Fibroblast of lung (primary cell): ENCODE data around the gene CRYBA4. TPM values are rescaled to one million over a fixed set of nuclear protein-coding genes. Genes with fewer than 3 reads are reported as not detected.
A peak's percentile ranks its signal among the peaks of the same experiment; 100 is the strongest.

Experiments used
- DNase-seq, 2 donors: peaks; one replicate each; pipeline versions ENCODE4 v3.0.0 to v3.0.0-alpha.2; 2010; ENCODE audit warnings: low read depth in 2 of 2
- H2AFZ ChIP-seq: 2 replicates; pipeline ENCODE4 v1.5.1; 2012; ENCODE audit warnings: low read length, control low read depth, inconsistent platforms
- H3K27ac ChIP-seq: 2 replicates; pipeline ENCODE4 v1.5.1; 2011; ENCODE audit warnings: low read length, control low read depth; ENCODE audit not compliant: insufficient read depth
- H3K27me3 ChIP-seq: 2 replicates; pipeline ENCODE4 v1.5.1; 2011; ENCODE audit warnings: mild to moderate bottlenecking, low read length; ENCODE audit not compliant: control insufficient read depth, insufficient read depth
- H3K36me3 ChIP-seq: 2 replicates; pipeline ENCODE4 v1.5.1; 2011; ENCODE audit warnings: low read length; ENCODE audit not compliant: control insufficient read depth, insufficient read depth
- H3K4me1 ChIP-seq: 2 replicates; pipeline ENCODE4 v1.5.1; 2011; ENCODE audit warnings: low read length; ENCODE audit not compliant: control insufficient read depth, insufficient read depth; ENCODE audit errors: extremely low read depth
- H3K4me2 ChIP-seq: 2 replicates; pipeline ENCODE4 v1.5.1; 2011; ENCODE audit warnings: low read length, control low read depth; ENCODE audit not compliant: insufficient read depth; ENCODE audit errors: extremely low read depth
- H3K4me3 ChIP-seq, 4 experiments: fragments of 200-600 bp in 1 of 4; sonication (generic) in 1 of 4; replicated peaks in 1 of 4; 2 replicates each; pipeline ENCODE4 v1.5.1; 2011 to 2016; ENCODE audit warnings: low read length in 4 of 4, low read depth in 3 of 4, mild to moderate bottlenecking in 3 of 4, control low read depth in 2 of 4, inconsistent platforms in 1 of 4, mixed read lengths in 1 of 4; ENCODE audit not compliant: insufficient read depth in 1 of 4; ENCODE audit errors: control extremely low read depth in 1 of 4
- H3K79me2 ChIP-seq: 2 replicates; pipeline ENCODE4 v1.5.1; 2012; ENCODE audit warnings: mild to moderate bottlenecking, low read length, inconsistent platforms; ENCODE audit not compliant: control insufficient read depth, insufficient read depth
- H3K9ac ChIP-seq: 2 replicates; pipeline ENCODE4 v1.5.1; 2011; ENCODE audit warnings: mild to moderate bottlenecking, low read length, control low read depth; ENCODE audit not compliant: insufficient read depth
- H3K9me3 ChIP-seq: 2 replicates; pipeline ENCODE4 v1.5.1; 2012; ENCODE audit warnings: low read depth, low read length; ENCODE audit not compliant: control insufficient read depth, insufficient read depth
- H4K20me1 ChIP-seq: 2 replicates; pipeline ENCODE4 v1.5.1; 2011; ENCODE audit warnings: low read length; ENCODE audit not compliant: control insufficient read depth, insufficient read depth; ENCODE audit errors: extremely low read depth
- CTCF ChIP-seq, 2 donors: IDR thresholded peaks in 1 of 2; conservative IDR thresholded peaks in 1 of 2; 1 replicate in 1 of 2; 2 replicates in 1 of 2; pipeline ENCODE4 v1.5.1; 2011 to 2012; ENCODE audit warnings: low read length in 2 of 2, control low read depth in 1 of 2, inconsistent platforms in 1 of 2, low read depth in 1 of 2, mild to moderate bottlenecking in 1 of 2
- EZH2 ChIP-seq: IDR thresholded peaks from 2 replicates; pipeline ENCODE4 v1.5.1; 2012; ENCODE audit warnings: low read length, control low read depth, mild to moderate bottlenecking; ENCODE audit errors: missing control alignments
- polyA plus RNA-seq, 2 donors: library from polyadenylated mRNA; depleted of rRNA in 1 of 2; stranded (reverse) in 1 of 2; unstranded in 1 of 2; fragments of >200 nt; gene quantifications; 2 replicates each; pipeline ENCODE4 v1.2.1, GENCODE V29; 2011 to 2012; ENCODE audit warnings: missing spikeins in 1 of 2
- total RNA-seq: library from RNA; depleted of rRNA; stranded (reverse); fragments of >200 nt; gene quantifications from 2 replicates; pipeline ENCODE4 v1.2.1, GENCODE V29; 2014

CRYBA4 gene
- total and polyA plus RNA-seq, 2 donors (not counting 1 experiment from before 2014, with no cell fraction given): not detected

GRCh38 chr22:26589845-26590736 is 31.7 kb upstream of the CRYBA4 start, which contains the start of gene TPST2:
TSS of gene TPST2 (minus strand) at chr22:26590132. CDS start at chr22:26541630, 48,502 bp downstream.
- Histone ChIP-seq H3K4me2 (peak within 1 kb of the TSS; percentile 95), H4K20me1 (no peaks in the 10 kb centered on the region), H3K9me3 (no peaks in the 10 kb centered on the region), H2AFZ (peak within 1 kb of the TSS; percentile 73), H3K27ac (peak within 1 kb of the TSS; percentile 68), H3K36me3 (no peaks in the 10 kb centered on the region), H3K4me3 (peak within 1 kb of the TSS; percentile 69 to 90 (median 80)), H3K27me3 (no peaks in the 10 kb centered on the region), H3K9ac (peak within 1 kb of the TSS; percentile 86), H3K4me1 (peaks cover 10% of the 10 kb centered on the region), H3K79me2 (peaks cover 10% of the 10 kb centered on the region)
- peak; percentile 65 to 66 for DNase-seq
- no peak for TF ChIP-seq CTCF (conservative IDR thresholded peaks at IDR 0.05 in 1 of 2, IDR thresholded peaks at IDR 0.05 in 1 of 2; ENCODE audit: low read depth in 1 of 2, low read length in 2 of 2)
- no peak for TF ChIP-seq EZH2

- no peak overlapping the region for H3K9ac ChIP-seq
- no peaks in the 10 kb centered on the region for H3K36me3 ChIP-seq
- peaks cover 8% of the 10 kb centered on the region for H3K27me3 ChIP-seq
- TF ChIP-seq EZH2: no peak
- no peak for TF ChIP-seq CTCF (conservative IDR thresholded peaks at IDR 0.05 in 1 of 2, IDR thresholded peaks at IDR 0.05 in 1 of 2; ENCODE audit: low read depth in 1 of 2, low read length in 2 of 2)
- no peak overlapping the region for H3K4me2 ChIP-seq
- no peak overlapping the region for H3K27ac ChIP-seq
- no peaks in the 10 kb centered on the region for H3K9me3 ChIP-seq
- H2AFZ ChIP-seq: no peak overlapping the region
- H3K4me3 ChIP-seq: no peak overlapping the region
- no peak for DNase-seq
- no peaks in the 10 kb centered on the region for H4K20me1 ChIP-seq
- H3K4me1 ChIP-seq: peaks cover 5% of the 10 kb centered on the region
- H3K79me2 ChIP-seq: peaks cover 10% of the 10 kb centered on the region
These were observed 29.3 kb upstream of the CRYBA4 start for GRCh38 chr22:26592421-26592891.

GRCh38 chr22:26593763-26594162 is 28.0 kb upstream of the CRYBA4 start:
- H3K4me3 ChIP-seq: no peak overlapping the region
- H3K27ac ChIP-seq: no peak overlapping the region
- H2AFZ ChIP-seq: no peak overlapping the region
- H3K4me2 ChIP-seq: no peak overlapping the region
- peaks cover 6% of the 10 kb centered on the region for H3K79me2 ChIP-seq
- H3K27me3 ChIP-seq: peaks cover 8% of the 10 kb centered on the region
- no peaks in the 10 kb centered on the region for H3K9me3 ChIP-seq
- DNase-seq: no peak
- peaks cover 5% of the 10 kb centered on the region for H3K4me1 ChIP-seq
- no peaks in the 10 kb centered on the region for H4K20me1 ChIP-seq
- H3K36me3 ChIP-seq: no peaks in the 10 kb centered on the region
- no peak for TF ChIP-seq CTCF (conservative IDR thresholded peaks at IDR 0.05 in 1 of 2, IDR thresholded peaks at IDR 0.05 in 1 of 2; ENCODE audit: low read depth in 1 of 2, low read length in 2 of 2)
- TF ChIP-seq EZH2: no peak
- H3K9ac ChIP-seq: no peak overlapping the region
